ENCODE measurements around the gene KPNA6.

DNA sequence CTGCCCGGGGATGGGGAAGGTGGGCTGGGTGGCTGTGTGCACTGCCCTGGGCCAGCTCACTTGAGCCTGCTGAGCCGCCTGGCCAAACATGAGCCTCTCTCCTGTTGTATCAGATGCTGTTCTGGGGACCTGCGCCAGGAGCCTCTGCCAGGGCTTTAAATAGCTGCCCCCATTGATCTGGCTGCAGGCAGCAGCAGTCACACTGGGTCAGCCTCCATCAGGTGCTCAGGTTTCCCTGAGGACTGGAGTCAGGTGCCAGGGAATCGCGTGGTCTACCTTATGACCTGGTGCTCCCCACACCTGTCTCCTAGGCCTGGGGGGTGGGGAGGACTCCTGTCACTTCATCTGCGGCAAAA, 91.8 kb downstream of the KPNA6 start:
- TF ChIP-seq, protein P1, sequence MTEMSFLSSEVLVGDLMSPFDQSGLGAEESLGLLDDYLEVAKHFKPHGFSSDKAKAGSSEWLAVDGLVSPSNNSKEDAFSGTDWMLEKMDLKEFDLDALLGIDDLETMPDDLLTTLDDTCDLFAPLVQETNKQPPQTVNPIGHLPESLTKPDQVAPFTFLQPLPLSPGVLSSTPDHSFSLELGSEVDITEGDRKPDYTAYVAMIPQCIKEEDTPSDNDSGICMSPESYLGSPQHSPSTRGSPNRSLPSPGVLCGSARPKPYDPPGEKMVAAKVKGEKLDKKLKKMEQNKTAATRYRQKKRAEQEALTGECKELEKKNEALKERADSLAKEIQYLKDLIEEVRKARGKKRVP (CRISPR knock-in tag; IDR thresholded peaks at IDR 0.05), result no peak
- no peak for TF ChIP-seq JUN (CRISPR knock-in tag; IDR thresholded peaks at IDR 0.05)
- no peak for TF ChIP-seq ZKSCAN1 (IDR thresholded peaks at IDR 0.05; ENCODE audit: low read length)
- no peak for TF ChIP-seq ZZZ3 (CRISPR knock-in tag; IDR thresholded peaks at IDR 0.05; ENCODE audit: borderline replicate concordance)
- TF ChIP-seq ASH2L (IDR thresholded peaks at IDR 0.05; ENCODE audit: insufficient read length, low read depth, low read length), result no peak
- no peak for TF ChIP-seq RELA (CRISPR knock-in tag; IDR thresholded peaks at IDR 0.05)
- no peak for TF ChIP-seq ZNF430 (CRISPR knock-in tag; IDR thresholded peaks at IDR 0.05)
- TF ChIP-seq USF2 (IDR thresholded peaks at IDR 0.05; ENCODE audit: low read depth, low read length), result no peak
- no peak for TF ChIP-seq USF2 (CRISPR knock-in tag; IDR thresholded peaks at IDR 0.05; ENCODE audit: borderline replicate concordance)
- TF ChIP-seq GTF2F1 (IDR thresholded peaks at IDR 0.05; ENCODE audit: low read length), result no peak
- no peak for TF ChIP-seq HNRNPH1 (optimal IDR thresholded peaks at IDR 0.05; ENCODE audit: low read depth, low read length)
- no peak for TF ChIP-seq SMARCC2 (IDR thresholded peaks at IDR 0.05)
- no peak for TF ChIP-seq ELF1 (CRISPR knock-in tag; IDR thresholded peaks at IDR 0.05)
- TF ChIP-seq ZNF614 (CRISPR knock-in tag; IDR thresholded peaks at IDR 0.05; ENCODE audit: borderline replicate concordance), result no peak
- TF ChIP-seq FOXJ3 (CRISPR knock-in tag; IDR thresholded peaks at IDR 0.05; ENCODE audit: borderline replicate concordance), result no peak
